ENCODE measurements around the gene COL8A2.

The COL8A2 gene

DNA sequence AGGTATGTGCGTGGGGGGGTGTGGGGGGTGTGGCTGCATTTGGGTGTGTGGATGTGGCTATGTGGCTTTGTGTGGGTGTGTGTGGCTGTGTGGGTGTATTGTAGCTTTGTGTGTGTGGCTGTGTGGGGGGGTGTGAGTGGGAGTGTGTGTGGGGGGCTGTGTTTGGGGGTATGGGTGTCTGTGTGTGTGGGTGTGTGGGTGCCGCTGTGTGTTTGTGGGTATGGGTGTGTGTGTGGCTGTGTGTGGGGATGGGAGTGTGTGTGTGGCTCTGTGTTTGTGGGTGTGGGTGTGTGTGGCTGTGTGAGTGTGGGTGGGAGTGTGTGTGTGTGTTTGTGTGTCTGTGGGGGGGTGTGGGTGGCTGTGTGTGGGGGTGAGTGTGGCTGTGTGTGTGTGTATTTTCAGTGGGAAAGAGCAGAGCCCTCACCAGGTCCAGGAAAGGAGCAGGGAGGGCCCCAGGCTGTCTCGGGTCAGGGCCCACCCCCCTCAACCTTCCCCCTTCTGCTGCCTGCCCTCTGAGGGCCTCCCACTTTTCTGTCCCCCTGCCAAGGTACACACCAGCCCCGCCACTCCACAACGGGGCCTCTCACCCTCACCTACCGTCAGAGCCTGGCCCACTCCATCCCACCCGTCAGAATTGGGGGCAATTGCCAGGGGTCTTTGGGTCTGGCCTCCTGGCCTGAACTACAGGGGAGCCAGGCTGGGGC, 1.9 kb upstream of the COL8A2 start:
- ChIA-PET POLR2A (interaction anchor here (1.1 kb wide), 1 partner anchor 12 kb away, joined by 3 read pairs; no protein-coding TSS in a partner anchor), CTCF (no interaction called here)
- TF ChIP-seq SUZ12 (IDR thresholded peaks at IDR 0.05) (no peak), FOXA1 (IDR thresholded peaks at IDR 0.05) (no peak), SP1 (IDR thresholded peaks at IDR 0.05) (no peak)
- DNase-seq (ENCODE audit: extremely low spot score) = no peak

DNA sequence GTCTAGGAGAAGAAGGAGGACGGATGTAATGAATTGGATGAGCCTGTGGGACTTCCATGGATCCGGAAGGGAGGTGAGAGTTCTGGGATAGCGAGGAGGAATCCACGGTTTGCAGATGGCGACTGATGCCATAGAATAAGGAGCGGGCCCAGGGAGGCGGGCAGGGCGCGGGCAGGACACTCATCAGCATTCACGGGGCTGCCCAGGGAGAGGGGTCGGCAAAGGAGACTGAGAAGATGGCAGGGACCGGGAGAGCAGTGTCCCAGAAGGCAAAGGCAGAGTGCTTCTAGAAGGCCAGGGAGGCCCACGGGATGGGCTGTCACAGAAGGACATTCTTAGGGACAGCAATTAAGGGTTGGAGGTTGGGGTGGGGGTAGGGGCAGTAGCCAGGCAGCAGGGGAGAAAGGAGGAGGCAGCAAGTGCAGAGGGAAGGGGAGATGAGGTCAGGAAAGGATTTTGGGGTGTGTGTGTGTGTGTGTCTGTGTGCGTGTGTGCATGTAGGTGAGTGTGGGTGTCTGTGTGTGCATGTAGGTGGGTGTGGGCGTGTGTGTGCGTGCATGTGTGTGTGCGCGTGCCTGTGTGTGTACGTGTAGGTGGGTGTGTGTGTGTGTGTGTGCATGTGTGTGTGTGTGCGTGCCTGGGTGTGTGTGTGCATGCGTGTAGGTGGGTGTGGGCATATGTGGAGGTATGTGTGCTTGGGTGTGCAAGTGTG, 1.1 kb upstream of the COL8A2 start:
- ChIA-PET CTCF (no interaction called here), POLR2A (no interaction called here)
- TF ChIP-seq, protein P1, sequence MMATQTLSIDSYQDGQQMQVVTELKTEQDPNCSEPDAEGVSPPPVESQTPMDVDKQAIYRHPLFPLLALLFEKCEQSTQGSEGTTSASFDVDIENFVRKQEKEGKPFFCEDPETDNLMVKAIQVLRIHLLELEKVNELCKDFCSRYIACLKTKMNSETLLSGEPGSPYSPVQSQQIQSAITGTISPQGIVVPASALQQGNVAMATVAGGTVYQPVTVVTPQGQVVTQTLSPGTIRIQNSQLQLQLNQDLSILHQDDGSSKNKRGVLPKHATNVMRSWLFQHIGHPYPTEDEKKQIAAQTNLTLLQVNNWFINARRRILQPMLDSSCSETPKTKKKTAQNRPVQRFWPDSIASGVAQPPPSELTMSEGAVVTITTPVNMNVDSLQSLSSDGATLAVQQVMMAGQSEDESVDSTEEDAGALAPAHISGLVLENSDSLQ (IDR thresholded peaks at IDR 0.05) = no peak
- no peak for DNase-seq (ENCODE audit: extremely low spot score)

DNA sequence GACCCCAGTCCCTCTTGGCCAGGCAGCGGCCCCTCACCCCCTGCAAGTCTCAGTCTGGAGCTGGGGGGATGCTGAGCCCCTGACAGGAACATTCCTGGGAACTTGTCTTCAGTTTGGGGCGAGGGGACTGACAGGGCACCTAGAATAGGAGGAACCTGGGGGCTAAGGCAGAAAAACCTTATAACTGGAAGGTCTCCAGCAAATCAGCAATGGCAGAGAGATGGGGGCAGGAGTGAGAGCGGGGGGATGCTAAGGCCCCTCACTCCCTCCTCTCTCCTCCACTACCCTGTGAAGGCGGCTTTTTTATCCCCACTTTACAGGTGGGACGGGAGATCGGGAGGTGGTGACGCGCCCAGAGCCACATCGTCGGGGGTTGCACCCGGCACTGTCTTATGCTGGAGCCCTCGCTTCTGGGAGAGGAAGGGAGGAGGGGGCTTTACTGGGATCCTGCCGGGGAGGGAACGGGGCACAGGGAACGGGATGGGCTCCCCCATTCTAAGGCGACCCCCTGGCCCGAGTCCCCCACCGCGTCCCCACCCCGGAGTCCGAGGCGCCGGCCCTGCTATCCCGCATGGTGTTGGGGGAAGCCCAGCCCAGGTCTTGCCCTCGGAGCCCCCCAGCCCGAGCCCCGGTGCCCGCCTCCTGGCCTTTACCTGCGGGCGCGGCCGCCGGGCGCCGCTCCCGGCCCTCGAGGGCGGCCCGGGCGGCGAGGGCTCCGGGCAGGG, 456 bp downstream of the COL8A2 start:
- ChIA-PET CTCF (no interaction called here), POLR2A (no interaction called here)
- TF ChIP-seq ELF4 (IDR thresholded peaks at IDR 0.05) = no peak
- no peak for TF ChIP-seq BHLHE40 (IDR thresholded peaks at IDR 0.05; ENCODE audit: borderline replicate concordance)
- TF ChIP-seq SUZ12 (IDR thresholded peaks at IDR 0.05) = no peak
- no peak for TF ChIP-seq L3MBTL2 (conservative IDR thresholded peaks at IDR 0.05)
- TF ChIP-seq NFRKB (IDR thresholded peaks at IDR 0.05) = no peak
- TF ChIP-seq ZNF384 (IDR thresholded peaks at IDR 0.05) = no peak
- no peak for TF ChIP-seq TARDBP (IDR thresholded peaks at IDR 0.05)
- no peak for DNase-seq (ENCODE audit: extremely low spot score)

DNA sequence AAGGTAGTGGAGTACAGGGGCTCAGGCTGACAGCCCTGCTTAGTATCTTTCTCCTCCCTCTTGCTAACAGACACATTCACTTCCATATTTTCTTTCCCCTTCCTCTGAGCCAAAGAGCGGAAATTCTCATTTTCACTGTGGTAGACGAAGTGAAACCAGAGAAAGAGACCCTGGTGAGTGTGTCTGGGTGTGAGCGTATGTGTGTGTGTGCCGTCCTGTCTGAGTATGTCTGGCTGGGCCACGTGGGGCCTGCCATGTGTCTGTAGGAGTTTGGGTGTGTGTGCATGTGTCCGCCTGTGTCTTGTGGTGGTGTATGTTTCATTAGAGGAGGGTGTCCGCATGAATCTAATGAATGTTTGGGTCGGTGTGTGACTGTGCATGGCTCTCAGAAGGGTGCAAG, 1.7 kb downstream of the COL8A2 start:
- ChIA-PET CTCF (no interaction called here), POLR2A (no interaction called here)
- TF ChIP-seq FOXA1 (IDR thresholded peaks at IDR 0.05) (no peak), NFRKB (IDR thresholded peaks at IDR 0.05) (no peak), TARDBP (IDR thresholded peaks at IDR 0.05) (no peak), ZNF384 (IDR thresholded peaks at IDR 0.05) (no peak), ELF4 (IDR thresholded peaks at IDR 0.05) (no peak), HDGF (IDR thresholded peaks at IDR 0.05; ENCODE audit: borderline replicate concordance) (no peak), FOXM1 (IDR thresholded peaks at IDR 0.05; ENCODE audit: borderline replicate concordance) (no peak), FOXK2 (IDR thresholded peaks at IDR 0.05) (no peak), BHLHE40 (IDR thresholded peaks at IDR 0.05; ENCODE audit: borderline replicate concordance) (no peak), L3MBTL2 (conservative IDR thresholded peaks at IDR 0.05) (no peak), SP1 (IDR thresholded peaks at IDR 0.05) (no peak), LEF1 (IDR thresholded peaks at IDR 0.05; ENCODE audit: borderline replicate concordance) (no peak), CTBP1 (IDR thresholded peaks at IDR 0.05; ENCODE audit: borderline replicate concordance) (no peak), ARNT (IDR thresholded peaks at IDR 0.05) (no peak)
- TF ChIP-seq, protein P1 (IDR thresholded peaks at IDR 0.05) = no peak
- no peak for DNase-seq (ENCODE audit: extremely low spot score)

DNA sequence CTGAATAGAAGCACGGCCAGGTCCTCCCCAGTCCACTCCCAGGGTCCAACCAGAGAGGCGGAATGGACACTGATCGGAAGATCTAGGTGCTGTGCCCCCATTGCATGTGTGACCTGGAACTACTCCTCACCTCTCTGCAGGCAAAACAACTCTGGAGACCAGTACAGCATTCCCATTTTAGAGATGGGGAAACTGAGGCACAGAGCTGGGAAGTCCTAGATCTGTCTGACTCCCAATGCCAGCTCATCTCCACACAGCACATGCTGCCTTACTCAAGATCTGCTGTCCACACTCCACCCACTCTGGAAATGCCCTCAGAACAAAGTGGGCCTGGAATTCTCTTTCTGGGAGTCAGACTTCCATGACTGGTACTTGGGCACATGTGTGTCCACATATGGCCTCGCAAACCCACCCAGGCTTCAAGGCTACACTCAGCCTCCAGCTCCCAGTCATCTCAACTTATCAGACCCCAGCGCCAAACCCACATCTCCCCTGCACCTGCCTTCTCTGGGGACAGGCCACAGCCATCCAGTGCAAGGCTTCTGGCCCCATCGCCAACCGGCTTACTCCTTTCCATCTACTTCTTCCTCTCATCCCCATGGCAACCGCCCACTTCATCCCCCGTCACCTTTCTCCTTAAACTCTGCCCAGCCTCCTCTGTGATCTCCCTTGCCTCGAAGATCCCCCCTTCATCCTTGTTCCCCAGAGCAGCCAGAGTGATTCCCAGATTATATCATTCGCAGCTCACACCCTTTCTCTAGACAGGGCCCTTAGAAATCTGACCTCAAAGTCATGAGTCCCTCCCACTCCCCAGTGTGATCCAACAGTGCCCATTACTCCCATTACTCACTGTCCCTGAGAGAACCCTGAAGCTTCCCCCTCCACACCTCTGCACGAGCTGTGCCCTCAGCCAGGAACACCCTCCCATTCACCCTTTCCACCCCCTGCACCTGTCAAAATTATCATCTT, 2.7 kb downstream of the COL8A2 start:
- no peak for DNase-seq (ENCODE audit: extremely low spot score)
- ChIA-PET POLR2A (no interaction called here), CTCF (no interaction called here)
- no peak for TF ChIP-seq L3MBTL2 (conservative IDR thresholded peaks at IDR 0.05)
- no peak for TF ChIP-seq TARDBP (IDR thresholded peaks at IDR 0.05)
- TF ChIP-seq HDGF (IDR thresholded peaks at IDR 0.05; ENCODE audit: borderline replicate concordance) = no peak
- no peak for TF ChIP-seq ELF4 (IDR thresholded peaks at IDR 0.05)
- no peak for TF ChIP-seq ZNF384 (IDR thresholded peaks at IDR 0.05)
- TF ChIP-seq SUZ12 (IDR thresholded peaks at IDR 0.05) = no peak
- TF ChIP-seq BHLHE40 (IDR thresholded peaks at IDR 0.05; ENCODE audit: borderline replicate concordance) = no peak
- no peak for TF ChIP-seq FOXA1 (IDR thresholded peaks at IDR 0.05)
- TF ChIP-seq NFRKB (IDR thresholded peaks at IDR 0.05) = no peak

DNA sequence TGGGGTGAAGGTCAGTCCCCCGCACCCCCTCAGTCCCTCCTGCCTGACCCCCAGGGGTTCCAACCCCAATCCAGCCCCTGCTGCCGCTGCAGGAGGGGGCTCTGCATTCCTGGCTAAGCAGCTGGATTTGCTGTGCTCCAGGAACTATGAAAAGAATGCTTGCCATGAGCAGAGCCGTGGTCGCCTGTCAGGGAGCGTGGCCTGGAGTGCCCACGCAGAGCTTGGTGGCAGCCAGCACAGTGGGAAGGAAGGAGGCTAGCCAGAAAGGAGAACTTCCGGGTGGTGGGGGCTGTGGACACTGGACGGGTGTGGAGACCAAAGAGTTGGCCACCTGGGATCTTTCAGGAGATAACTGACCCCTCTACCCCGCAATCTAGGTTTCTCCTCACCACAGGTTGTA, 5.6 kb downstream of the COL8A2 start:
- POLR2A ChIA-PET = interaction anchor here (0.8 to 0.9 kb wide), 2 partner anchors 9 to 29 kb away, joined by 3 read pairs; no protein-coding TSS in a partner anchor

More for the DNA sequence above, 5.6 kb downstream of the COL8A2 start:
- no peak for DNase-seq (ENCODE audit: extremely low spot score)
- CTCF ChIA-PET = interaction anchor here (0.5 to 1.3 kb wide), 4 partner anchors 15 to 177 kb away, joined by 3 to 7 read pairs (median 4); no protein-coding TSS in a partner anchor
- TF ChIP-seq CTBP1 (IDR thresholded peaks at IDR 0.05; ENCODE audit: borderline replicate concordance) = no peak
- TF ChIP-seq HDGF (IDR thresholded peaks at IDR 0.05; ENCODE audit: borderline replicate concordance) = no peak
- TF ChIP-seq ARNT (IDR thresholded peaks at IDR 0.05) = no peak
- TF ChIP-seq FOXM1 (IDR thresholded peaks at IDR 0.05; ENCODE audit: borderline replicate concordance) = no peak
- no peak for TF ChIP-seq SP1 (IDR thresholded peaks at IDR 0.05)
- TF ChIP-seq ELF4 (IDR thresholded peaks at IDR 0.05) = no peak
- TF ChIP-seq ZNF384 (IDR thresholded peaks at IDR 0.05) = no peak
- no peak for TF ChIP-seq FOXK2 (IDR thresholded peaks at IDR 0.05)
- TF ChIP-seq NFRKB (IDR thresholded peaks at IDR 0.05) = no peak
- no peak for TF ChIP-seq LEF1 (IDR thresholded peaks at IDR 0.05; ENCODE audit: borderline replicate concordance)
- no peak for TF ChIP-seq TARDBP (IDR thresholded peaks at IDR 0.05)
- TF ChIP-seq SUZ12 (IDR thresholded peaks at IDR 0.05) = no peak
- no peak for TF ChIP-seq L3MBTL2 (conservative IDR thresholded peaks at IDR 0.05)
- TF ChIP-seq FOXA1 (IDR thresholded peaks at IDR 0.05) = no peak
- TF ChIP-seq, protein P1 (IDR thresholded peaks at IDR 0.05) = no peak
- no peak for TF ChIP-seq BHLHE40 (IDR thresholded peaks at IDR 0.05; ENCODE audit: borderline replicate concordance)
